Measurements from ENCODE around the gene F13A1.
"Not testable (repeated sequence)": the region's sequence is repeated elsewhere in the genome, so short reads cannot be mapped to it uniquely, and the experiment has no call there.

The F13A1 gene

DNA sequence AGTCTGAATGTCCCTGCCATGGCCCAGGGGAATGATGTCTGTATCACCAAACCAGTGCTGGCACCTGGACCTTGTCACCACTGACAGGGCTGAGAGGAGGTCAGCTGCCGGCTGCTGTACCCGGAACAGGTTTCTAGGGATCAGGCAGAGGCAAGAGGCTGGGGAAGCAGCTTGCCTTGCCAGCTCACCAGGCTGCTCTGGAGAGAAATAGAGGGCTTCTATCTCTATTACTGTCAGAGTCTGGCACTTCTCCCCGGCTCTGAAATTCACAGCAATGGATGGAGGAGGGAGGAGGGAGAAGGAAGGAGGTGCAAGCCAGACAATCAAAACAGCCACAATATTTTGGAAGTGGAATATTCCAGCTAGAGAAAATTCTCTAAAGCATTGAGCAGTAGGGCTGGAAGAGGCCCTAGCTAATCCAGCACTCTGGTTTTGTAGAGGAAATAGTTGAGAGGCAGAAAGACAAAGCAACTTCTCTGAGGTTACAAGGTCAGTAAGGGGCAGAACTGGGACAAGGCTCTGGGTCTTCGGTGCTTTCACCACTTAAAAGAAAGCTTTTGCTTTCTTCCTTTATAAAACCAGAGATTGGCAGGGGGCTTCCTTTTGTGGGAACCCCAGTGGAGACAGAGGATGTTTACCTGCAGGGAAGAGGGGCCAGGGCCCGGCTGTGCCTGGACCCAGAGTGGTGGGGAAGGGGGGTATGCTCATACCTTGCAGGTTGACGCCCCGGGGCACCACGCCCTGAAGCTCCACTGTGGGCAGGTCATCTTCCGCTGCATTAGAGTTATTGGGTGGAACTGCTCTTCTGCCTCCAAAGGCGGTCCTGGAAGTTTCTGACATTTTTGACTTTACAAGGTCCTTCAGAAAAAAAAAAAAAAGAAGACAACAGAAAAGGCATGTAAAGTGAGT is 2.4 kb downstream of the F13A1 start:
- no peak for DNase-seq

DNA sequence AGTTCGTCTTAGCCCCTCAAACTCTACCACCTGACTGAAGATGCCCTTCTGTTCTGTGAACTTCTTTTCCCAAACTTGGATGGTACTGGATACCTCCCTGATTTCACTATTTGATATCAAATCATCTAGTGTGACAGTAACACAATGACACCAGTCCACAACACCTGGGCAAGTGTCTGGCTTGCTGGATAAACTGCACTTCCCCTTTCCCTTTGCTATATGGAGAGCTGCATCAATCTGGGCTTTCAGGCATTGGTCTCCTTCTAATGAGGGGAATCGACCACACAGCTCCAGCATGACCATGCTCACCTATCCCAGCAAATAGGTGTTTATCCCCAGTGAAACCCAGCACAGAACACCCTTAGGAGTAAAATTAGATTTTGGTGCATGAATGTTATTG is 3.1 kb downstream of the F13A1 start:
- no peak for DNase-seq

DNA sequence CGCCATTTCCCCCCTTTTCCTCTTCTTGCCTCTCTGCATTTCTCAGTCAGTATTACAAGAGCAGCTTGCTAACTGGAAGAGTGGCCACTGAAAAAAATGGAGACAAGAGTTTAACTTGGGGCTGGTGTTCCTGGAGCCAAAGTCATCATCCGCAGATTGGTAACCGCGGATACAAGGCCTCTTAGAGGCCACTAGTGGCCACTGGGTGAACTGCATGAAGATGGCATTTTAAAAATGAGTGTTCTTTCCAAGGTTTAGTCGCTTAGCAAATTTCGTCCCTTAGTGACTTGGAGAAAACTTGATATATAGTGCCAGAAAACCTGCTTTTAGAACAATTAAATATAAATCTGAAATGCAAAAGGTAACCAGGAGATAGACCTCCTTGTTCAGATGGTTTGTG is 4.8 kb downstream of the F13A1 start:
- DNase-seq, result peak; percentile 48

DNA sequence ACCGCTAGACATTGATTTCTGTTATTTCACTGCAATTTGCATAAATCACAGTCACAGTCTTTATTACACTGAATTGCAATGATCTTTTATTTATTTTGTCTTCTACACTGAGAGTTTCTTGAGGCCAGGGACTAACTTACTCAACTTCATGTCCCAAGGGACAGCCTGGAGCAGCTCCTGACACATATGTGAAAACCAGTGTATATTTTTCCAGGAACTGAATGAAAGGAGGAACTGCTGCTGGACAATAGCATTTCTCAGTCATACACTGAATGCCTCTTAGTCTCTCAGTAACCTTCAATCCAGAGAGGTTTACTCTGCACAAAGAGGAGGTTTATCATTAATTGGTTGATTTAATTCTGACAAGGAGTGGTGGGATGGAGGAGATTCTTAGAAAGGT is 5.9 kb downstream of the F13A1 start:
- no peak for DNase-seq

DNA sequence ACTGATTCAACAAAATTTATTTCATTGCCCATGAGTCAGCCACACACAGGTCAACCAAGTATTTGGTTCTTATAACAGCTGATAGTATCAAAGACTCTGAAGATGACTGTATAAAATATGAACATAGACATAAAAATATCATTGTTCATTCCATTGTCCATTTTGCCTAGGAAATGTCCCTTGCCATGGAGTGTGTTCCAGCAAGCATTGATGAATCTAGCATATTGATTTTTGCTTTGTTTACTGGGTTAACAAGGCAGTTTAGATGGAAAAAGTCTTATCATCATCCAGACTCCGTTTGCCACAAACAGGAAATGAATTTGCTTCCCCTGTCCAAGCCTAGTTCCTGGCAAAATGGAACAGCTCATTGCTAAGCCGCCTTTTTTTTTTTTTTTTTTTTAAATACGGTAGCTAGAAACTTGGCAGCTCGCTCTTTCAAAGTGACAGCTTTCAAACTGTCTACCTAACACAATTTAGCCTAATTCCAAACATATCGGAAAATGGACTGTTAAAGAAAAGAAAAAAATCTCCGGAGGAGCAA is 7.5 kb downstream of the F13A1 start:
- no peak for DNase-seq

DNA sequence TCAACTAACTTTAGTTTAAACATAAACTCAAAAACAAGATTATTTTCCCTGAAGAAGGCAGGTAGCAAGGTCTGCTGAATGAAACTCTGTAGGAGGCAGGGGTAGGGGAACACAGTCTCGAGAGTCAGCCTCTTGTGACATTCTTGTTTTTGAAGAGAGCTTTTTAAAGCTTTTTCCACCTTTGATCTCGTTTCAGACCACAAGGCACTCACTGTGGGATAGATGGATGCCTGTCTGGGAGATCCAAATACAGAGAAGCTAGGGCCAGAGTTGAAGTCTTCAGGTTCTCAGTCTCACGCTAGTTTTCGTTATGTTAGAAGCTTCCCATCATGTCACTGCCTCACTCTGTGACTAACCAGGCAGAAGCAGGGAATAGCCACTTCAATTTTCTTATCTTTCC is 14.9 kb downstream of the F13A1 start:
- DNase-seq, result no peak

DNA sequence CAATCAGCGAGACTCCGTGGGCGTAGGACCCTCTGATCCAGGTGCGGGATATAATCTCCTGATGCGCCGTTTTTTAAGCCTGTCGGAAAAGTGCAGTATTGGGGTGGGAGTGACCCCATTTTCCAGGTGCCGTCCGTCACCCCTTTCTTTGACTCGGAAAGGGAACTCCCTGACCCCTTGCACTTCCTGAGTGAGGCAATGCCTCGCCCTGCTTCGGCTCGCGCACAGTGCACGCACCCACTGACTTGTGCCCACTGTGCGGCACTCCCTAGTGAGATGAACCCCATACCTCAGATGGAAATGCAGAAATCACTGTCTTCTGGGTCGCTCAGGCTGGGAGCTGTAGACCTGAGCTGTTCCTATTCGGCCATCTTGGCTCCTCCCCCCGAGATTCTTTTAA is 20.1 kb downstream of the F13A1 start:
- DNase-seq, result not testable (repeated sequence)

DNA sequence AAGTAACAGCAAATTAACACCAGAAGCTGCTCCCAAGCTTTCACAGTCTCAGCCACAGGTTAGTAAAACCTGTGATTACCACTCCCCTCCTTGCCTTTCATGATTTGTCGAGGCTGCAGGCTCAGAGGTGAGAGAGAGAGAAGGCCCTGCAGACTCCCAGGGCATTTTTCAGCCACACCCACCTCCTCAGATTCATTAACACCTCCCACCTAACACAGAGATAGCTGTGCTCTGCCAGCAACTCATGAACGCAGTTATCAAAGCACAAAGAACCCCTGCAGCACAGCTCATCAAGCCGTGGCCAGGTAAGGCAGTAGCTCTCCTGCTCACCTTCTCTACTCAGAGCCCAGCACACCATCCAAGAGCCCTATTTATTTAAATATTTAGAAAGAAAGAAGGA is 27.1 kb downstream of the F13A1 start:
- DNase-seq, result no peak

DNA sequence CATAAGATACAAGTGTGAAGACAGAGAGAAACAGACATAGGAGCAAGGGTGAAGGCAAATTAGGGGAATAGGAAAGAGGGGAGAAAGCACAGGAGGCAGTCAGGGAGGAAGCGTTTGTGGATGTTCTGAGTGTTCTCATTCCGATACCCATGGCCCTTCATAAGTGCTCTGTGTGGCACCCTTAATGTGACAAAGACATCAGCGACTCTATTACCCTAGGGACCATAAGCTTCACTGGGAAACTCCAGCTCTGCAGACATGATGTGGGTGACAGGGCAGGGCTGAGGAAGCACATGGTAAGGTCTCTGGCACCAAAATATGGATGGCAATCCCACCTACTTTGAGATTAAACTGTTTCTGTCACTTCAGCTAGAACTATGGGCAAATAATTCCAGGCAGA is 33.0 kb downstream of the F13A1 start:
- no peak for DNase-seq

DNA sequence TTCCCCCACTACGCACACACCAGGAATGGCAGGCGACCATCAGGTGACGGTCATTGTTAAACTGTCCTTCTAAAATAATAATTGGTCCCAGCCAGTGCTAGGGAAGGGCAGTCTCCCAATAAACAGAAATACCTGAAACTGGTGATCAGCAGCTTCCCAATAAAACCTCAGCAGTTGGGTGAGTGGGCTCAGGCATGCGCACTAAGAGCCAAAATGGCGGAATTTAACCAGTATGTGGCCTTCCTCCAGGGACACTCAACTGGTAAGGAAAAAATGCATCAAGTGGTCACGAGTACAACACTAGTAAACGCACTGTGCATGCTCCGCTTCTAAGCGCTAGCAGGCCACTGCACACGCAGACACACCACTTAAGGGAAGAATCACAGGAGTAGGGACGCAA is 34.8 kb downstream of the F13A1 start:
- DNase-seq, result no peak

DNA sequence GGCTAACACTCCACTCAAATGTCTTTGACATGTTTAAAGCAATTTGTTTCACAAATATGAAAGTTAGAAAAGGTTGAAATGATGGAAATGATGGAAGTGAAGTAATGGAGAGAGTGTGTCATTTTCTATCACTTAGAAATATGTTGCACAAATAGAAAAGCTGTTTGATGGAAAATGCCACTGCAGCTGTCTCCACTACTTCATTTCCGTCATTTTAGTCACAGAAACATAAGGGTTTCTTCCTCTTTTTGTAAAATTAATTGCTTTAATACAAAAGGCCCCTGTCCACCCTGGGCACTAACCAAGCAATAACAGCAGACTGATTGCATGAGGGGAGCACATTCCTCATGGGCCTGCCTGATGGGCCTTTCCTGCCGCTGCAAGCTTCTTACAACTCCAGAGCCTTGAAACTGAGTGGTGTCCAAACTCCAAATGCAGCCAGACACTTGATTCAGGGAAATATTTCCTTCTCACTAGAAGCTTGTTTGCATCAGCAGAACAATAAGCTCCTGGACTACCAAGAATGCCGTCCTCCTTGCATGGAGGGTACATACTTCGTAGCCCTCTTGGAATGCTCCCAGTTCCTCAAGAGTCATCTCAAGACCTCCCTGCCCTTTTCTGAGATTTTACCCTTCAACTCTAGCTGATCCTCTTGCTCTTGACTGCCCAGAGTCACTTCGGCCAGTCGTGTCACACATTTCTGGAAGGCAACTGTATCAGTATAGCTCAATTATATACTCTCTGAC is 36.1 kb downstream of the F13A1 start:
- no peak for DNase-seq

DNA sequence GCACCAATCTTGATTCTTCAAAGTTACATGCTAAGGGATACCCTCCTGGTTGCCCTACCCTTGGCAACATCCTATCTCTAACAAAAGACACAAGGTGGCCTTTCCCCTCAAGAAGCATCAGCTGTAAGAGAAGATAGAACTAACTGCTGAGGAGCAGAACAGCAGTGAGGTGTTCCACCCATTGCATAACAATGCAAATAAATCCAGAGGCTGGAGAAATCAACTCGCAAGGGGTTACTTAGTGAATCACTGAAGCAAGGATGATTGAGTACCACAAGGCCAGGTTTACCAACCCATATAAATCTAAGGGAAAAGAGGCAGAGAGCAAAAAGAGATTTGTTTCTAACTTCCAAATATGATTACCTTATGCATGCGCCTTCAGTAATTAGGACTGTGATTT is 36.7 kb downstream of the F13A1 start:
- DNase-seq, result no peak

DNA sequence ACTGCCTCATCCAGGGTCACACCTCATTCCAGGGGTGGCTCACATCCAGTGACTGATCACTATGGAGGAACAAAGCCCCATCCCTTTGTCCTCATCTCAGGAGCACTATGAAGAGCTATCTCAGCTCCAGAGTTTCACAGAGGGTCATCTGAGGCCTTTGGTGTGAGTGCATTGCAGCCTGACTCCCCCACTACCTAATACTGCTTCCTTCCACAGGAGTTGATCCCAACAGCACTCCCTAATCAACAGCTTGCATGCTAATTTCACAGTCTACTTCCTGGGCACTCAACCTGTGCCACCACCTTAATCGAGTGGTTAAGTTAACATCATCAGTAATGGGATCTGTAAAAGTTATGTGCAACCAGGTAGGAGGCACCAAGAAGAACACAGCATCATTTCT is 37.7 kb downstream of the F13A1 start:
- no peak for DNase-seq

DNA sequence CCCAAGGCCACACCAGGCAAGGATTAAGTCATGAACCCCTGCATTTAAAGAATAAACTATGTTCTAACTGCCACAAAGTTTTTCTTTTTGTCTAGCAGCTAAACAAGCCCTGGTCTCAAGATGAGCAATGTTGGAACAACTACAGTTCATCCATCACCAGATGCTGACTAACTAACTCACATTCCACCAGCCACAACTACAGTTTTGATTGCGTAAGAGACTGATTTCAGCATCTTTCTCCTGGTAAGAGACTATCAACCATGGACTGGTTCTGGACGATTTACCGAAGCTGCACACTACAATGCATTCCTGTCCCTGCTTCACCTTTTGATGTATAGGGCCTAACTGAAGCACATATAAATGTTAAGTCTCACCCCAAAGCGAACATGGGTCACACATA is 43.0 kb downstream of the F13A1 start:
- no peak for DNase-seq

DNA sequence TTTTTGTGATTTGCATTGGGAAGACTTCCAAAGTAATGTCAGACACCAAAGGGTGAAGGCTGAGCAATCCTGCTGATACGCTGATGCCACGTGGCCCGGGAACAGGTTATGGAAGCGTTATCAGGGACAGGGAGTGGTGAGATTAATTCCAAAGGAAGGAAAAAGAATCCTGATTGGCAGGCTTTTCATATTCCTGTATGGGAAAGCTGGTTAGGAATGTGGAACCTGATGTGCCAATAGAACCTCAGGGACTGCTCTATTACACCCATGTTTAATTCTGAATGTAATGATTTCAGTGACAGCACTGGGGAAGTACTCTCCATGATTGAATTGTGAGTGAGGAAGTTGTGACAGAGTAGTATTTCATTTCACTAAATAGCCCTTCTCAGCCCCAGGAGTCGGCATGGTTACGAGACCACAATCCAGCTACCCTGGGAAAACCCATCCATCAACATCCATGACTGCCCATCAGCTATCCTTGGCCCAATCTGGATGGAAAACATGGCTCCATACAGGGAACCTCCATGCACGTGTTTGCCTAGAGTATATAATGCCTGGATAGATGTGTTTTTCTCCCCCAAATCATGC is 49.4 kb downstream of the F13A1 start:
- DNase-seq, result no peak

DNA sequence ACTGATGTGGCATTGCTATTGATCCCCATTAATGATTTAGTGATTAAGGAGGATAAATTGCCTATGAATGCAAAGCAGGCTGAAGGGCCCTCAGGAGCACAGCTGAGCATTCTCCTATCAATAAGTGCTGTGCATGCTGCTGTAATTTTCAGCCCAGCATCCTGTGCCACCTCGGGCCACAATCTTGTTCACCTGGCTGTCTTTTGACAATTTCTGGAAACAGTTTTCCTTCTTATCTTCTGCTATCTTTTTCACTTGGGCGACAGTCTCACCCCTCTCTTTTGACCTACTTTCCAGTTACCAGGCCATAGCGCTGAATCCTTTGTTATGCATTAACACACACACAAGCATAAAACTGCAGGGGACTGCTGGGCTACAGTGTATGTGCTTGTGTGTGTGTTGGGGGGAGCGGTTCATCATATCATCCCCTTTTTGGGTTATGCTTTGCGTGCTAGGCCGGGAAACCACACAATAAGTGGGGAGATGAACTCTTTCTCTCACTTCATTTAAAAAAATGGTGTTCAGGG is 60.2 kb downstream of the F13A1 start:
- DNase-seq, result no peak

DNA sequence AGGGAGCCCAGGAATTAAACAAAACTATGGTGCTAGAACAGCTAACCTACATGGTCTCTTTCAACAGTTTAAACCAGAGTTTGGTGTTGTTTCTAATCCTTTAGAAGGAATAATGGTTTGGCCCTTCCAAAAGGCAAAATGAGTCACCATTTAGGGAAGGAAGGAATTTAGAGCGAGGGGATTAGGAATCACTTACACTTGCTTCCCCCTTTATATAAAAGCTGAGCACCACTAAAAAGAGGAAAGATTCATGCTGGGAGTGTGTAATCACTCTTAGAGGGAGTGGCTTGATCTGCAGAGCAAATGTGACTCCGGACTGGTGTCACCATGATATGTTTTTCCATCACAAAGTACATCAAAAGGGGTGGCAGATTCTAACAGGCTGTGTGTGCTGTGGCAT is 63.6 kb downstream of the F13A1 start:
- DNase-seq, result no peak

DNA sequence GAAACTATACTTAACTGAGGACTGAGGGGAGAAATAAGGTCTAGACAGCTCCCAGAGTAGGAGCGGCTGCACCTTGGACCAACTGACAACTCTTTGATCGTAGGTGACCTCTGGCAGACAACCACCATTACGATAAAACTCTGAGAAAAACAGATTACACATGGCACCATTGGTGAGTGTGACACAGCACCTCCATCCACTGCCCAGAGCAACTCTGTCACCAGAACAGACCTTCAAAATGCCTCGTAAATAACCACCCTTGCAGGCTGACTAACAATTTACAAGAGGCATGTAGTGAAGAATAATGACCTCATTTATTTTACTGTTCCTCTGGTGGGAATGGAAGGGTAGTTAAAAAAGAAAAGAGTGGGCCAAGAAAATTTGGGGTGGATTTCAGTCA is 64.2 kb downstream of the F13A1 start:
- DNase-seq, result no peak

DNA sequence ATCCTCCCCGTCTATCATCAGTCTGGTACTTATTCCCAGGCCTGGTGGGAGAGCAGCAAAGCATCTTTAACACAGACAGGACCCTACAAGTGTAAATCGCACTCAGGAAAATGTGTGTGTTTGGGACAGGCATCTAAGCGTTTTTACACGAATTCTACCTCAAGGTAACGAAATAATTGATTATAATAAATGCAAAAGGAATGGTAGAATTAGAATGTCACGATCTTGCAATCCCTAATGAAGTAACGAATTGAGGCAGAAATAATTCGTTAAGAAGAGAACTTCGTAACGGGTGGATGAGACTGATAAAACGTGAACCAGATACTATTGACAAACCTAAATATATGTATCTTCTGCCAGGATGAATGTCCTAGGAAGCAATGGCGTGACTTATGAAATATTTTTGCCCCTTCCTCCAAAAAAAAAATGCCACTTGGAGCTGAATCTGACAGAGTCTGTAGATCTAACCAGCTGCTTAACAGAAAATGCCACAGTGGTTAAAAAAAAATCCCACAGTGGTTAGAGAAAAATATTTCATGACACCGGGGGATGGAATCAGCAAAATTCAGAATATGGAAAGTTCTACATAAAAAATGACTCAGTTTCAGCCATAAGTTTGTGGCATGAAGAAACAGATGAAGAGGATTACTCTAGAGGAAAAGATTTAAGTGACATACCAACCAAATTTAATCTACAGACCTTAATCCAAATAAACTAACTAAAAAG is 68.7 kb downstream of the F13A1 start:
- no peak for DNase-seq

DNA sequence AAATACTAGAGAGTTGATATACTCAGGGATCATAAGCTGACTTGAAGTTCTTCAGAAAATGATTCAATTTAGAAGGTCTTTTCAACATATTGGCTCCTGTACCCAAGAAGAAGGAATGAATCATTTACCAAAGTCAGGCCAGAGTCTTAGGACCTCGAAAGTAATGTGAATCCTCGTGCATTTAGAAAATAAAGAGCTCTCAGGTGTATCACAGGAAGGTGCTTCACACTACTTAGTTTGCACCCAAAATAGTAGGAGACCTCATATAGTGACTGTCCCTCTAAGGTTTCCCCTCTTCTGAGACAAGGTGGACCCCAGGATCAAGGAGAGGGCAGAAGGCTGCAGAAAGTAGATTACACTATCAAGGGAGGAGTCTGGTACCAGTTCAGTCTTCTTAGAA is 71.8 kb downstream of the F13A1 start:
- no peak for DNase-seq

DNA sequence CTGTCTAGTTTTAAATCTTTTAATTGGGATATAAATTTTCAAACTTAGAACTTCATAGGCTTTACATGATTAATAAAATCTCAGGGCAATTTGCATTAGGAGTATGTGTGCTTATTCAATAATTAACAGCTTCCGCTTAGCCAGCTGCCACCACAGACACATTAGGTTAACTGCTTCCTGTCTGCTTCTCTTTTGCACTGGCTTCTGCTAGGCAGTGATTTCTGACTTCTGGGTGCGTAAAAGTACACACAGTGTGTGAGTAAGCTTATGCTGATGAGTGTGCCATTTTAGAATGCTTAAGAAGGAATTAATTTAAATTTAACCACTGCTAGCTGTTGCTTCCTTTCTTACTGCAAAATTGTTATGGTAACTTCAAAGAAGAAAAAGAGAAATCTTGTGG is 73.9 kb downstream of the F13A1 start:
- DNase-seq, result no peak

DNA sequence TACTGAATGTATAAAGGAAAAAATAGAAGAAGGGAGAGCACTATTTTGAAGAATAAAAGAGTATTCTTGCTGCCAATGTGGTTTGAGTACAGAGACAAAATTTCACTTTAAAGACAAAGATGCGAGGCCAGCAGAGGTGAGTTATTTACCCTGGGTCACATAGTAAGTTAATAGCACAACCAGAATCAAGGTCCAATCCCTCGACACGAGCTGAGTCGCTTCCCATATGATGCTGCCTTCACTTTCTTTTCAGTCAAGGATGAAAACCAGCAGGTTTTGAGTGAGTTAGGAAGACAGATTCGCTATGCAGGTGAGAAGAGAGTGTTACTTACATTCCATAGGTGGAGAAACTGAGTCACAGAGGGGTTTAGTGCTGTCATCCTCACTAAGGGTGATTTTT is 75.8 kb downstream of the F13A1 start:
- no peak for DNase-seq

DNA sequence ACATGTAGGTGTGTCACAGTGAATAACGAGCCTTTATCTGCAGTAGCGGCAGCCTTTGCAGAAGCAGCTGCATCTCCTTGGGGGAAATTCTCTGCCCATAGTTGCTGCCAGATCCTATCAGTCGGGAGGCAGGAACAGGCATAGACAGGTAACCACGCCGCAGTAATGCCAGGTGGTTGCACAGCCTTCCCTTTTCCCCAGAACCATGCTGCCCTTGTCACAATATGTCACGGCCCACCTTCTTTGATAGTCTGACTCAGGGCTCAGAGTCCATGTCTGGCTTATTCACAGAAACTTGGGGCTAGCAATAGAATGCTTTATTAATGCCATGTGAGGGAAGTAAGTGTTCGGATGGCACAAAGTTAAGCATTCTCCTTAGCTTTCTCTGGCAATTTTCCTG is 76.6 kb downstream of the F13A1 start:
- DNase-seq, result no peak

Measured in stimulated activated CD4-positive, alpha-beta T cell treated with anti-CD3 and anti-CD28 coated beads, Interleukin-15, amount 100 ng/mL, for 24 hours (primary cell).